K562 (cell line): ENCODE results near the gene WDR18. TPM values are rescaled to one million over a fixed set of nuclear protein-coding genes. Genes with fewer than 3 reads are reported as not detected.

Source experiments
- BHLHE40 ChIP-seq: IDR thresholded peaks from 2 replicates; pipeline ENCODE4 v1.6.1; 2011; ENCODE audit warnings: low read length, improper control_type of control experiment
- CGGBP1 ChIP-seq: fragments of 250-450 bp; sonication (Bioruptor Pico); IDR thresholded peaks from 2 replicates; pipeline ENCODE4 v1.9.0; 2021; ENCODE audit warnings: mild to moderate bottlenecking
- CHD1 ChIP-seq: fragments of 200-600 bp; sonication (generic); IDR thresholded peaks from one replicate; pipeline ENCODE4 v1.6.1; 2012; ENCODE audit warnings: mild to moderate bottlenecking, moderate library complexity, low read length, inconsistent platforms
- DDX20 ChIP-seq: fragments of 450-650 bp; IDR thresholded peaks from 2 replicates; pipeline ENCODE4 v1.6.1; 2016; ENCODE audit warnings: missing genetic modification characterization, low read depth, mild to moderate bottlenecking, missing compliant biosample characterization, moderate library complexity
- ELK3 ChIP-seq: fragments of 450-650 bp; formaldehyde crosslinking; IDR thresholded peaks from 2 replicates; pipeline ENCODE4 v1.4.0; 2020; ENCODE audit warnings: mild to moderate bottlenecking
- HSF4 ChIP-seq: fragments of 250-450 bp; sonication (Bioruptor Pico); IDR thresholded peaks from 2 replicates; pipeline ENCODE4 v2.1.2; 2022; ENCODE audit warnings: mild to moderate bottlenecking, moderate library complexity, borderline replicate concordance
- KAT2B ChIP-seq: IDR thresholded peaks from one replicate; pipeline ENCODE4 v1.6.1; 2012; ENCODE audit warnings: low read depth, mild to moderate bottlenecking, control low read depth, inconsistent platforms, low read length, moderate library complexity
- KLF13 ChIP-seq: fragments of 450-650 bp; IDR thresholded peaks from 2 replicates; pipeline ENCODE4 v1.6.1; 2016; ENCODE audit warnings: missing genetic modification characterization, low read depth, mild to moderate bottlenecking, missing compliant biosample characterization, moderate library complexity, borderline replicate concordance
- MIER1 ChIP-seq: fragments of 450-650 bp; IDR thresholded peaks from 2 replicates; pipeline ENCODE4 v1.6.1; 2016; ENCODE audit warnings: antibody characterized with exemption, mild to moderate bottlenecking, low read depth
- MTA2 ChIP-seq: fragments of 450-650 bp; IDR thresholded peaks from 2 replicates; pipeline ENCODE4 v1.6.1; 2016; ENCODE audit warnings: low read depth
- NCOA6 ChIP-seq: fragments of 450-650 bp; IDR thresholded peaks from 2 replicates; pipeline ENCODE4 v1.6.1; 2017; ENCODE audit warnings: mild to moderate bottlenecking
- SNRNP70 ChIP-seq: fragments of 200-400 bp; formaldehyde crosslinking; optimal IDR thresholded peaks from 2 replicates; pipeline ENCODE3; 2017; ENCODE audit warnings: low read depth, low read length
- TAL1 ChIP-seq: fragments of 450-650 bp; IDR thresholded peaks from 2 replicates; pipeline ENCODE4 v1.6.1; 2016; ENCODE audit warnings: mild to moderate bottlenecking
- TRIM24 ChIP-seq, 2 experiments: fragments of 450-650 bp; IDR thresholded peaks; 2 replicates each; pipeline ENCODE4 v1.6.1; 2016
- ZC3H11A ChIP-seq: IDR thresholded peaks from 2 replicates; pipeline ENCODE4 v1.6.1; 2012; ENCODE audit warnings: low read depth, low read length, improper control_type of control experiment
- ZNF280A ChIP-seq: fragments of 450-650 bp; IDR thresholded peaks from 2 replicates; pipeline ENCODE4 v1.6.1; 2018; ENCODE audit warnings: mild to moderate bottlenecking, low read depth; ENCODE audit not compliant: partially characterized antibody
- ZNF384 ChIP-seq: IDR thresholded peaks from 2 replicates; pipeline ENCODE4 v1.6.1; 2012; ENCODE audit warnings: low read depth, low read length, improper control_type of control experiment
- ZNF507 ChIP-seq: conservative IDR thresholded peaks from 2 replicates; pipeline ENCODE4 v1.6.1; 2017; ENCODE audit warnings: missing genetic modification characterization, missing compliant biosample characterization
- ZNF639 ChIP-seq, 2 experiments: fragments of 200-800 bp in 1 of 2; sonication (Bioruptor generic) in 1 of 2; sonication (generic) in 1 of 2; formaldehyde crosslinking in 1 of 2; IDR thresholded peaks in 1 of 2; conservative IDR thresholded peaks in 1 of 2; 2 replicates each; pipeline versions ENCODE4 v1.5.0 to v1.6.1; 2016 to 2020; ENCODE audit warnings: missing compliant biosample characterization in 1 of 2, missing genetic modification characterization in 1 of 2, missing genetic modification reagents in 1 of 2
- polyA plus RNA-seq, 8 experiments: library from polyadenylated mRNA; depleted of rRNA in 4 of 8; stranded (reverse) in 5 of 8; unstranded in 3 of 8; fragments of >200 nt; fragmentation: Nextera tagmentation in 2 of 8; fragmentation: Illumina TruSeq in 1 of 8; extraction: Ambion mirVana in 2 of 8; extraction: Trizol in 1 of 8; gene quantifications; 2 replicates each; pipeline versions ENCODE4 v1.2.1 to v1.2.3, GENCODE V29; 2011 to 2014; ENCODE audit warnings: inconsistent platforms in 1 of 8, missing spikeins in 1 of 8
- total RNA-seq, 7 experiments: library from RNA; depleted of rRNA in 6 of 7; stranded (reverse); fragments of >200 nt in 6 of 7; fragmentation: Illumina TruSeq in 2 of 7; extraction: Trizol in 2 of 7; gene quantifications; 2 replicates each; pipeline versions ENCODE4 v1.2.1 to v1.2.3, GENCODE V29; 2011 to 2021; ENCODE audit warnings: low replicate concordance in 1 of 7
- TF ChIP-seq, protein P1 (sequence below): fragments of 450-650 bp; formaldehyde crosslinking; conservative IDR thresholded peaks from 2 replicates; pipeline ENCODE4 v1.4.0; 2022; ENCODE audit warnings: mild to moderate bottlenecking, missing genetic modification characterization
- TF ChIP-seq, protein P2 (sequence below): sonication (generic); formaldehyde crosslinking; IDR thresholded peaks from 2 replicates; pipeline ENCODE4 v1.8.1; 2023; ENCODE audit warnings: mild to moderate bottlenecking, missing genetic modification reagents, moderate library complexity

The WDR18 gene
- total and polyA plus RNA-seq, 9 of the 15 experiments (the other 6 are each of a cell fraction or from before 2014, with no cell fraction given) = 0.65 to 181 (median 30.1) TPM

DNA sequence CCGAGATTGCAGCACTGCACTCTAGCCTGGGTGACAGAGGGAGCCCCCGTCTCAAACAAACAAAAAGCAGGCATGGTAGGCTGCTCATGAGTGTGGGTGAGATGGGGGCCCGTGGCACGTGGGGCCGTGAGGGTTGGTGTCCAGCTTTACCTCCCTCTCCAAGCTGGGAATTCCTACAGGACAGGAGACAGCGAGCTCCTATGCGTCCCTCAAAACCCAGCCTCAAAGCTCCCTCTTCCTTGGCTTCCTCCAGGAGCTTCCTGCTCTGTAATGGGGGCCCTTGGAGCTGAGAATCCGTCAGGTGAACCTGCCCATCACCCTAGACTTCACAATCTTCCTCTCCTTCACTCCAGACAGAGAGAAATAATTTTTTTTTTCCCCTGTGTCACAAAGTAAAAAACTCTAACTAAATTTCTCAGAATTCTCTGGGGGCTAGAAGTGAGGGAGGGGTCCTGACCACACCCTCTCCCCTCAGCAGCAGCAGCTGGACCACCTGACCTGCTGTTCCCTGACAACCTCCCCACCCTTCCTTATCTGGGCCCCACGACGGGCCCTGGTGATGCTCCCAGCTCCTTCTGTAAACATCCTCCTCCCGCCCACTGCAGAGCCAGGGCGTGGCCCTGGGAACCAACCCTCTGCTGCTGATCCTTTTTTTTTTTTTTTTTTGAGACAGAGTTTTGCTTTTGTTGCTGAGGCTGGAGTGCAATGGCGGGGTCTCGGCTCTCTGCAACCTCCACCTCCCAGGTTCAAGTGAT, 22.1 kb upstream of the WDR18 start (continued):
- no peak for TF ChIP-seq ZNF639 (CRISPR knock-in tag; conservative IDR thresholded peaks at IDR 0.05 in 1 of 2, IDR thresholded peaks at IDR 0.05 in 1 of 2)
- no peak for TF ChIP-seq KAT2B
- TF ChIP-seq SNRNP70 = no peak
- TF ChIP-seq MTA2 = peak; percentile 33; the same call in 1 of the 2 replicates
- peak; percentile 72 for TF ChIP-seq TAL1
- TF ChIP-seq ZNF280A = no peak
- peak; percentile 98 for TF ChIP-seq ZNF384
- TF ChIP-seq CHD1 = no peak
- TF ChIP-seq, protein P1, sequence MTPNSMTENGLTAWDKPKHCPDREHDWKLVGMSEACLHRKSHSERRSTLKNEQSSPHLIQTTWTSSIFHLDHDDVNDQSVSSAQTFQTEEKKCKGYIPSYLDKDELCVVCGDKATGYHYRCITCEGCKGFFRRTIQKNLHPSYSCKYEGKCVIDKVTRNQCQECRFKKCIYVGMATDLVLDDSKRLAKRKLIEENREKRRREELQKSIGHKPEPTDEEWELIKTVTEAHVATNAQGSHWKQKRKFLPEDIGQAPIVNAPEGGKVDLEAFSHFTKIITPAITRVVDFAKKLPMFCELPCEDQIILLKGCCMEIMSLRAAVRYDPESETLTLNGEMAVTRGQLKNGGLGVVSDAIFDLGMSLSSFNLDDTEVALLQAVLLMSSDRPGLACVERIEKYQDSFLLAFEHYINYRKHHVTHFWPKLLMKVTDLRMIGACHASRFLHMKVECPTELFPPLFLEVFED (CRISPR knock-in tag) = no peak
- TF ChIP-seq KLF13 (tag) = no peak
- TF ChIP-seq ELK3 (CRISPR knock-in tag) = no peak
- no peak for TF ChIP-seq NCOA6
- TF ChIP-seq ZNF507 (tag) = no peak
- TF ChIP-seq DDX20 (tag) = no peak
- no peak for TF ChIP-seq ZC3H11A
- TF ChIP-seq TRIM24 (IDR thresholded peaks at IDR 0.05) = peak in 1 of 2 experiments; percentile 54; a peak in 2 of 4 replicates
- TF ChIP-seq MIER1 = no peak
- TF ChIP-seq HSF4 (CRISPR knock-in tag) = no peak
- TF ChIP-seq BHLHE40 = 0 out of 2 replicates have a peak, but pooled peaks have one; percentile 8
- TF ChIP-seq, protein P2, sequence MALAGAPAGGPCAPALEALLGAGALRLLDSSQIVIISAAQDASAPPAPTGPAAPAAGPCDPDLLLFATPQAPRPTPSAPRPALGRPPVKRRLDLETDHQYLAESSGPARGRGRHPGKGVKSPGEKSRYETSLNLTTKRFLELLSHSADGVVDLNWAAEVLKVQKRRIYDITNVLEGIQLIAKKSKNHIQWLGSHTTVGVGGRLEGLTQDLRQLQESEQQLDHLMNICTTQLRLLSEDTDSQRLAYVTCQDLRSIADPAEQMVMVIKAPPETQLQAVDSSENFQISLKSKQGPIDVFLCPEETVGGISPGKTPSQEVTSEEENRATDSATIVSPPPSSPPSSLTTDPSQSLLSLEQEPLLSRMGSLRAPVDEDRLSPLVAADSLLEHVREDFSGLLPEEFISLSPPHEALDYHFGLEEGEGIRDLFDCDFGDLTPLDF (CRISPR knock-in tag) = no peak
- TF ChIP-seq CGGBP1 (CRISPR knock-in tag) = no peak
